ENCODE results near the gene SLIT1. TPM values are rescaled to one million over a fixed set of nuclear protein-coding genes. Genes with fewer than 3 reads are reported as not detected.

The SLIT1 gene
- total and polyA plus RNA-seq, 2 of the 8 experiments (the other 6 are each of a cell fraction or from before 2014, with no cell fraction given), result 0.70 to 0.88 TPM

DNA sequence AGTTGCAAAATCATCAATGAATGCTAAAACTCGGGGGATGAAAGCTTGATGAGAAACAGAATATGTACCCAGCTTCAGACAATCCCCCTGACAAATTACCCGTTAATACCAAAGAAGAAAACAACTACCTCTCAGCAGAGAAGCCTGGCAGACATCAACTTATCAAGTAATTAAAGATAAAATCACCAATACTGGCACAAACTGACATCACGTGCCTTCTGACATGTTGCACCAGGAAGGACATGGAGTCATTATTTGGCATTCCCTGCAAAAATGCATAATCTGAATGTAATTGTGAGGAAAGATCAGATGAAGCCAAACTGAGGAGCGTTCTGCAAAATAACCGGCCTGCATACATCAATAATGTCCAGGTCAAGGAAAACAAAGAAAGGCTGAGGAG lies 7.7 kb downstream of the SLIT1 start:
- H3K9ac ChIP-seq (replicated peaks in 1 of 4; ENCODE audit: extremely low read depth in 1 of 4, low read depth in 3 of 4, low read length in 3 of 4), result no peak overlapping the region
- 90% methylated on average over 5 of the region's 5 CpGs; no CpG with 5 or more reads in 1 of the 2 experiments for WGBS, 2 experiments (ENCODE audit: extremely low coverage in 1 of 2, insufficient coverage in 1 of 2, insufficient read length in 1 of 2, insufficient replicate concordance in 2 of 2, low coverage in 1 of 2, low lambda C conversion rate in 2 of 2, missing lambda C conversion rate in 1 of 2)
- H4K8ac ChIP-seq (ENCODE audit: extremely low read depth, insufficient read depth, low read length), result no peak overlapping the region
- H2BK120ac ChIP-seq (replicated peaks; ENCODE audit: low read depth, low read length), result no peak overlapping the region
- no peak overlapping the region for H2BK12ac ChIP-seq (ENCODE audit: low read depth, low read length)
- no peak overlapping the region for H3K4me3 ChIP-seq (ENCODE audit: extremely low read depth in 1 of 4, insufficient read depth in 2 of 4, low read depth in 3 of 4, low read length in 4 of 4)
- H4K20me1 ChIP-seq (replicated peaks in 1 of 2; ENCODE audit: control insufficient read depth in 1 of 2, insufficient read depth in 2 of 2, low read length in 2 of 2), result no peaks in the 10 kb centered on the region
- no peak for FAIRE-seq
- no peaks in the 10 kb centered on the region for H3K9me3 ChIP-seq (ENCODE audit: insufficient read depth in 2 of 2, low read depth in 1 of 2, low read length in 1 of 2)
- H3K18ac ChIP-seq (ENCODE audit: extremely low read depth, low read length), result no peak overlapping the region
- no peak overlapping the region for H3K4ac ChIP-seq (replicated peaks; ENCODE audit: insufficient read length, low read depth, low read length)
- H3K4me1 ChIP-seq (replicated peaks in 1 of 4; ENCODE audit: control insufficient read depth in 3 of 4, insufficient read depth in 4 of 4, low read length in 3 of 4), result peaks cover 0 to 2% (median 0%) of the 10 kb centered on the region in 4 experiments; a peak in 1 of 7 replicates
- no peaks in the 10 kb centered on the region for H3K36me3 ChIP-seq (ENCODE audit: control insufficient read depth in 2 of 4, insufficient read depth in 4 of 4, low read length in 3 of 4)
- no peak overlapping the region for H4K91ac ChIP-seq (replicated peaks; ENCODE audit: insufficient read length, low read length)
- no peak overlapping the region for H2AK5ac ChIP-seq (ENCODE audit: low read depth, low read length)
- no peak overlapping the region for H3K27ac ChIP-seq (ENCODE audit: low read depth, low read length)
- no peaks in the 10 kb centered on the region for H3K79me2 ChIP-seq (ENCODE audit: control insufficient read depth in 1 of 2, insufficient read depth in 2 of 2, low read length in 2 of 2)
- ChIA-PET CTCF (ENCODE audit: partially characterized antibody) (interaction anchor here (2.3 to 20.0 kb wide), 7 partner anchors 16 to 105 kb away, joined by 6 to 320 read pairs (median 38); no protein-coding TSS in a partner anchor), POLR2A (ENCODE audit: partially characterized antibody) (no interaction called here)
- H3K27me3 ChIP-seq (replicated peaks in 1 of 4; ENCODE audit: control insufficient read depth in 3 of 4, extremely low read depth in 1 of 4, insufficient read depth in 3 of 4, low read length in 3 of 4), result peaks cover 0 to 12% (median 5%) of the 10 kb centered on the region in 4 experiments; a peak in 6 of 7 replicates
- H2BK5ac ChIP-seq (ENCODE audit: low read depth, low read length), result no peak overlapping the region
- H2BK20ac ChIP-seq (ENCODE audit: low read length), result no peak overlapping the region
- no peaks in the 10 kb centered on the region for H3K79me1 ChIP-seq (ENCODE audit: low read depth, low read length)
- no peak overlapping the region for H3K56ac ChIP-seq (replicated peaks; ENCODE audit: insufficient read length, low read depth, low read length)
- no peak overlapping the region for H2BK15ac ChIP-seq (ENCODE audit: low read length)
- H3K23me2 ChIP-seq (ENCODE audit: low read depth, low read length), result no peaks in the 10 kb centered on the region; the same call in 1 of the 2 replicates
- TF ChIP-seq SIRT6 (IDR thresholded peaks at IDR 0.05; ENCODE audit: low read length), result no peak
- TF ChIP-seq SIN3A (conservative IDR thresholded peaks at IDR 0.05 in 1 of 2, IDR thresholded peaks at IDR 0.05 in 1 of 2; ENCODE audit: low read depth in 1 of 2, low read length in 2 of 2), result no peak
- TF ChIP-seq SP2 (IDR thresholded peaks at IDR 0.05; ENCODE audit: low read length), result no peak
- no peak for TF ChIP-seq ZNF274 (IDR thresholded peaks at IDR 0.05; ENCODE audit: borderline replicate concordance, extremely low read depth, low read length)
- TF ChIP-seq CTCF (IDR thresholded peaks at IDR 0.05; ENCODE audit: control extremely low read depth in 1 of 3, insufficient read depth in 1 of 3, low read depth in 1 of 3, low read length in 3 of 3), result no peak
- TF ChIP-seq SAP30 (IDR thresholded peaks at IDR 0.05; ENCODE audit: insufficient read depth, insufficient replicate concordance, low read length), result no peak
- TF ChIP-seq BACH1 (IDR thresholded peaks at IDR 0.05; ENCODE audit: low read length), result no peak
- TF ChIP-seq RXRA (IDR thresholded peaks at IDR 0.05; ENCODE audit: insufficient read depth, low read depth, low read length), result no peak
- no peak for TF ChIP-seq CHD2 (IDR thresholded peaks at IDR 0.05; ENCODE audit: low read length)
- no peak for TF ChIP-seq CHD1 (IDR thresholded peaks at IDR 0.05; ENCODE audit: low read depth, low read length)
- TF ChIP-seq USF2 (IDR thresholded peaks at IDR 0.05; ENCODE audit: low read length), result no peak
- no peak overlapping the region for H2AFZ ChIP-seq (ENCODE audit: low read length)
- no peak for DNase-seq (ENCODE audit: low read depth in 1 of 2, low spot score in 2 of 2)
- H3K4me2 ChIP-seq (ENCODE audit: insufficient read depth in 1 of 2, low read depth in 2 of 2, low read length in 2 of 2), result no peak overlapping the region
- no peak overlapping the region for H3K23ac ChIP-seq (ENCODE audit: insufficient read length)
- no peak overlapping the region for H3K14ac ChIP-seq (ENCODE audit: insufficient read length)
- H4K5ac ChIP-seq (ENCODE audit: insufficient read length, low read depth, low read length), result no peak overlapping the region

Data from H1 (cell line).